A673 (cell line): ENCODE results near the gene C11orf52.

ENCODE experiments used
- CTCF ChIP-seq: fragments of 300-800, 200-600 bp; sonication (generic); conservative IDR thresholded peaks from 2 replicates; pipeline ENCODE4 v1.5.1; 2017; ENCODE audit warnings: low read depth, mild to moderate bottlenecking, antibody characterized with exemption, low read length, moderate library complexity, mixed read lengths
- EZH2 ChIP-seq: fragments of 200-600 bp; sonication (generic); IDR thresholded peaks from 2 replicates; pipeline ENCODE4 v1.6.1; 2017; ENCODE audit warnings: borderline replicate concordance, low read depth, mild to moderate bottlenecking, mixed read lengths, antibody characterized with exemption, low read length; ENCODE audit not compliant: poor library complexity, severe bottlenecking

GRCh38 chr11:111935317-111936039, 16.8 kb downstream of the C11orf52 start:
- TF ChIP-seq CTCF: no peak
- TF ChIP-seq EZH2: no peak
